SU-DHL-6 (cell line): Measurements from ENCODE around the gene WSCD2.

ENCODE experiments used
- EZH2phosphoT487 ChIP-seq: fragments of 200-600 bp; sonication (generic), shearing (Covaris generic); conservative IDR thresholded peaks from 2 replicates; pipeline ENCODE4 v1.6.1; 2018; ENCODE audit warnings: mild to moderate bottlenecking, antibody characterized with exemption, low read length, moderate library complexity, mixed read lengths
- TF ChIP-seq, protein P1 (sequence below): fragments of 200-600 bp; sonication (generic); IDR thresholded peaks from one replicate; pipeline ENCODE4 v1.5.1; 2017; ENCODE audit warnings: antibody characterized with exemption, mild to moderate bottlenecking, low read length, moderate library complexity; ENCODE audit not compliant: insufficient read depth, poor library complexity, severe bottlenecking

DNA sequence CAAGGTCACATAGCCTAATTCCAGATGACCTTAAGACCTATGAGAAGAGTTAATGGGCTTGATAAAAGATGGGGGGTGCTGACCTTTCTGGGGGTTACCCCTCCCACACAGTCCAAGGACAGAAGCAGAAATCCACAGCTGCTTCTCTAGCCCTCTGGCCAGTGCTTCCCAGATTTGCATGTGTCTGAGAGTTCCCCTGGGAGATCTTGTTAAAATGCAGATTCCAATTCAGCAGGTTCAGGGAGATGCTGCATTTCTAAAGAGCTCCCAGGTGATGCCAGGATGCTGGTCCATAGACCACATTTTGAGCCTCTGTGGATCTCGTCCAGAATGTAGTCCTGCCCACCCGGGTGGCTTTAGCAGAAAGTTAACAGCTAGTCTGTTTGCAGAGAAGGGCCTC is 82.1 kb downstream of the WSCD2 start:
- TF ChIP-seq, protein P1, sequence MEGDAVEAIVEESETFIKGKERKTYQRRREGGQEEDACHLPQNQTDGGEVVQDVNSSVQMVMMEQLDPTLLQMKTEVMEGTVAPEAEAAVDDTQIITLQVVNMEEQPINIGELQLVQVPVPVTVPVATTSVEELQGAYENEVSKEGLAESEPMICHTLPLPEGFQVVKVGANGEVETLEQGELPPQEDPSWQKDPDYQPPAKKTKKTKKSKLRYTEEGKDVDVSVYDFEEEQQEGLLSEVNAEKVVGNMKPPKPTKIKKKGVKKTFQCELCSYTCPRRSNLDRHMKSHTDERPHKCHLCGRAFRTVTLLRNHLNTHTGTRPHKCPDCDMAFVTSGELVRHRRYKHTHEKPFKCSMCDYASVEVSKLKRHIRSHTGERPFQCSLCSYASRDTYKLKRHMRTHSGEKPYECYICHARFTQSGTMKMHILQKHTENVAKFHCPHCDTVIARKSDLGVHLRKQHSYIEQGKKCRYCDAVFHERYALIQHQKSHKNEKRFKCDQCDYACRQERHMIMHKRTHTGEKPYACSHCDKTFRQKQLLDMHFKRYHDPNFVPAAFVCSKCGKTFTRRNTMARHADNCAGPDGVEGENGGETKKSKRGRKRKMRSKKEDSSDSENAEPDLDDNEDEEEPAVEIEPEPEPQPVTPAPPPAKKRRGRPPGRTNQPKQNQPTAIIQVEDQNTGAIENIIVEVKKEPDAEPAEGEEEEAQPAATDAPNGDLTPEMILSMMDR = no peak
- TF ChIP-seq EZH2phosphoT487 = no peak
